Esophagus muscularis mucosa (tissue), 3 donors: ENCODE measurements around the gene SYNRG.

Source experiments
- CTCF ChIP-seq, 3 experiments: fragments of 200-600 bp in 2 of 3; fragments of 450-650 bp in 1 of 3; sonication (generic) in 2 of 3; IDR thresholded peaks; one replicate each; pipeline ENCODE4 v1.5.1; 2017 to 2019; ENCODE audit warnings: antibody characterized with exemption in 3 of 3, mild to moderate bottlenecking in 2 of 3, moderate library complexity in 1 of 3
- POLR2AphosphoS5 ChIP-seq, 2 donors: sonication (generic); formaldehyde crosslinking; IDR thresholded peaks; one replicate each; pipeline ENCODE4 v1.6.1; 2017; ENCODE audit warnings: antibody characterized with exemption in 2 of 2

DNA sequence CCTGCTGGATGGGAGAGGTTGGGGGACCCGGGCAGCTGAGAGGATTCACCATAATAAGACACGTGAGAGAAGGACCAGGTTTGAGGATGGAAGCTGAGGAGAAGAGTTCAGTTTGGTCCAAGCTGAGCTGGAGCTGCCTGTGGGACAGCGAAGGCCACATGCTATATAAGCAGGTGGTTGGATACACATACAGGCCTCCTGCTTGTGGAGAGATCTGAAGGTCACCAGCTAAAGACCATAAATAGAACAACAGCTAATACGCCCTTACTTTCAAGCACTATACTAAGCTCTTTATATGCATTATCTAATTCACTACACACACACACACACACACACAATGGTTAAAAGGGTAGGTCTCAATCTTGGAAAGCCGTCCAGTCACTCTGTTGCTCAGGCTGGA is 87.4 kb downstream of the SYNRG start:
- no peak for TF ChIP-seq CTCF (IDR thresholded peaks at IDR 0.05)
- no peak for TF ChIP-seq POLR2AphosphoS5 (IDR thresholded peaks at IDR 0.05)
